Adrenal gland (tissue), 12 donors: ENCODE measurements around the gene ZNF638. TPM values are rescaled to one million over a fixed set of nuclear protein-coding genes. Genes with fewer than 3 reads are reported as not detected.

ENCODE experiments used
- DNase-seq, 7 donors: peaks; one replicate each; pipeline ENCODE4 v3.0.0-alpha.2; 2019 to 2020
- H3K27ac ChIP-seq, 5 donors: fragments of 200-600 bp; sonication (generic) in 4 of 5; 1 replicate in 3 of 5; 2 replicates in 2 of 5; pipeline versions ENCODE4 v1.5.1 to v1.8.0; 2016 to 2020; ENCODE audit warnings: mild to moderate bottlenecking in 1 of 5
- H3K27me3 ChIP-seq: fragments of 200-600 bp; 2 replicates; pipeline ENCODE4 v1.8.0; 2021
- H3K36me3 ChIP-seq, 2 donors: fragments of 200-600 bp; replicated peaks in 1 of 2; 1 replicate in 1 of 2; 2 replicates in 1 of 2; pipeline versions ENCODE4 v1.5.1 to v1.8.0; 2018 to 2022
- H3K4me1 ChIP-seq, 2 donors: fragments of 200-600 bp; replicated peaks in 1 of 2; 1 replicate in 1 of 2; 2 replicates in 1 of 2; pipeline versions ENCODE4 v1.5.1 to v1.8.0; 2018 to 2021
- H3K4me3 ChIP-seq, 4 donors: fragments of 200-600 bp; sonication (generic) in 3 of 4; one replicate each; pipeline ENCODE4 v1.5.1; 2016 to 2018
- H3K9me3 ChIP-seq, 3 donors: fragments of 200-600 bp; sonication (generic) in 1 of 3; replicated peaks in 1 of 3; 1 replicate in 2 of 3; 2 replicates in 1 of 3; pipeline versions ENCODE4 v1.5.1 to v1.8.0; 2016 to 2021
- POLR2A ChIP-seq, 2 donors: fragments of 450-650 bp; IDR thresholded peaks; one replicate each; pipeline ENCODE4 v1.6.1; 2017; ENCODE audit warnings: antibody characterized with exemption in 2 of 2, mild to moderate bottlenecking in 2 of 2, moderate library complexity in 1 of 2
- WGBS, 4 donors: extraction: QIAGEN DNeasy Blood & Tissue Kit in 2 of 4; methylation state at CpG; one replicate each; pipeline versions ENCODE4 v1.1.5 to v1.1.7; 2013 to 2017; 5-methylcytosine and 5-hydroxymethylcytosine counted together
- intact Hi-C, 2 donors: fragments of 100-400 bp; cut with DNase I; formaldehyde crosslinking; loops; one replicate each; pipeline versions ENCODE4 v1.14.1 to v1.15.0; 2022 to 2023
- polyA plus RNA-seq, 3 donors: library from polyadenylated mRNA; stranded (reverse); fragments of 200-250 nt in 2 of 3; fragments of 350-450 nt in 1 of 3; fragmentation: Illumina TruSeq in 1 of 3; extraction: RNeasy Lipid Tissue Mini Kit (QIAGEN cat#74804) in 1 of 3; gene quantifications; one replicate each; pipeline ENCODE4 v1.2.3, GENCODE V29; 2013 to 2014
- total RNA-seq, 9 donors: library from RNA; depleted of rRNA in 4 of 9; stranded (reverse); fragments of >200 nt in 4 of 9; fragments of 120-200 nt in 1 of 9; fragmentation: NEBNext Ultra II Directional in 1 of 9; extraction: Animal tissue kit (Norgen Biotek cat#: 25700) in 1 of 9; gene quantifications; one replicate each; pipeline versions ENCODE4 v1.1.0 to v1.2.4, GENCODE V29; 2013 to 2023
- TF ChIP-seq, protein P1 (sequence below), 6 experiments: fragments of 450-650 bp in 4 of 6; fragments of 200-600 bp in 2 of 6; sonication (generic) in 1 of 6; IDR thresholded peaks; 1 replicate in 5 of 6; 2 replicates in 1 of 6; pipeline versions ENCODE4 v1.5.1 to v1.8.0; 2016 to 2021; ENCODE audit warnings: antibody characterized with exemption in 6 of 6, mild to moderate bottlenecking in 2 of 6, moderate library complexity in 1 of 6
- donor health status: healthy with polysubstance abuse.
- donor health status: Bipolar disorder and iron deficiency.
- donor health status: DM: yes; HTN: yes; CAD: no.
- donor health status: DM: no; HTN: no; CAD: no.
- donor health status: DM: no; HTN: no; CAD: no.
- donor health status: DM: yes; HTN: yes; CAD: no.

The ZNF638 gene
- total and polyA plus RNA-seq, 12 donors = 60.1 to 525 (median 139) TPM

DNA sequence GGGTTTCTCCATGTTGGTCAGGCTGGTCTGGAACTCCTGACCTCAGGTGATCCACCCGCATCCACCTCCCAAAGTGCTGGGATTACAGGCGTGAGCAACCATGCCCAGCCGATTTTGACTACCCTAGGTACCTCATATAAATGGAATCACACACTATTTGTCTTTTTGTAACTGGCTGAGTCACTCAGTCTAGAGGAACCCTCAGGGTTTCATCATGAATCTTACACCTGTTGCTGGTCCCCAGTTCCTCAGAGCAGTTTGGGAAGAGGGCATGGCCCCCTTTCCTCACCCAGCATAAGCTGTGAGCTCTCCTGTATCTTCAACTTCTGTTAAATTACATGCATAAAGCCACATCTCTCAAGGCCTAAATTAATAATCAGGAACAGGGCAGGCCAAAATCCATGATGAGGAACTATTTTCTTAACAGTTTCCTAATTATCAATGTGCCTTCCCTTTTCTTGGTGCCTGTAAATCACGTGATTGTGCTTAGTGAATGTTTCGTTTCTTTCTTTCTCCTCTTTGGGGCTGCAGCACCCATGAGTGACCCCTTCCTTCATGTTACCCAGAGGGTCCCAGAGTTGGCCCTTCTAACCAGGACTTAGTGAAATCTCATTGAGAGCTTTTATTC, 142.6 kb downstream of the ZNF638 start:
- Histone ChIP-seq H3K4me1 (no peaks in the 10 kb centered on the region), H3K9me3 (no peaks in the 10 kb centered on the region), H3K36me3 (no peaks in the 10 kb centered on the region), H3K27ac (peak overlapping the region in 3 of 5 donors; percentile 20 to 46 (median 37)), H3K27me3 (no peaks in the 10 kb centered on the region), H3K4me3 (no peak overlapping the region)
- no peak for DNase-seq
- 67 to 73% (median 69%) methylated on average over 5 of the region's 5 CpGs for WGBS, 4 donors
- intact Hi-C loops = no loop called here
- TF ChIP-seq, protein P1, sequence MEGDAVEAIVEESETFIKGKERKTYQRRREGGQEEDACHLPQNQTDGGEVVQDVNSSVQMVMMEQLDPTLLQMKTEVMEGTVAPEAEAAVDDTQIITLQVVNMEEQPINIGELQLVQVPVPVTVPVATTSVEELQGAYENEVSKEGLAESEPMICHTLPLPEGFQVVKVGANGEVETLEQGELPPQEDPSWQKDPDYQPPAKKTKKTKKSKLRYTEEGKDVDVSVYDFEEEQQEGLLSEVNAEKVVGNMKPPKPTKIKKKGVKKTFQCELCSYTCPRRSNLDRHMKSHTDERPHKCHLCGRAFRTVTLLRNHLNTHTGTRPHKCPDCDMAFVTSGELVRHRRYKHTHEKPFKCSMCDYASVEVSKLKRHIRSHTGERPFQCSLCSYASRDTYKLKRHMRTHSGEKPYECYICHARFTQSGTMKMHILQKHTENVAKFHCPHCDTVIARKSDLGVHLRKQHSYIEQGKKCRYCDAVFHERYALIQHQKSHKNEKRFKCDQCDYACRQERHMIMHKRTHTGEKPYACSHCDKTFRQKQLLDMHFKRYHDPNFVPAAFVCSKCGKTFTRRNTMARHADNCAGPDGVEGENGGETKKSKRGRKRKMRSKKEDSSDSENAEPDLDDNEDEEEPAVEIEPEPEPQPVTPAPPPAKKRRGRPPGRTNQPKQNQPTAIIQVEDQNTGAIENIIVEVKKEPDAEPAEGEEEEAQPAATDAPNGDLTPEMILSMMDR (IDR thresholded peaks at IDR 0.05) = no peak
- no peak for TF ChIP-seq POLR2A (IDR thresholded peaks at IDR 0.05)

DNA sequence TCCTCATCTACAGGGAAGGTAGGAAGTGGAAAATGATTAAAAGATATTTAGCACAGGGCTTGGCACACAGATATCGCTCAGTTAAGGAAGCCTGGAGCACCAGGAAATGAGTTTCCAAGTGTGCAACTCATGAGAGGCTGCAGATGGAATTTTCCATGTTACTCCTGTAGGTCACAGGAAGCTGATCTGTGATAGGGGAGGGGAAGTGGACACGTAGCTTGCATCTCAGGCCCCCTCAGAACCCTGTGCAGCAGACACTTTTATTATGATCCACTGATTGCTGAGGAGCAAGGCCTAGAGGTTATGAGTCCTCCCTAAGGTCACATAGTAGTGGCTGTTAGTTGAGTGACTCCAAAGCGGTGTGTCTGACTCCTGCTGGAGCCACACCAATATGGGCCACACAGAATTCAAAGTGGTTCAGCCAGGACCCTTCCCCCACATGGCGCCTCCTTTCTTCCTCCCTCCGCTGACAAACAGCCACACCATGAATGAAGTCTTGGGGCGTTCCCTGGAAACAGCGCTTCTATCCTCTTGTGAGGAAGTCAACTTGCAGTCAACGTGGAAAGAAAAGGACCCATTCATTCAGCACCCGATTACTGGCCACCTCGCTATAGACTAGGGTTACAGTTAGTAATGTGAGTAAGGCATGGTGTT, 143.3 kb downstream of the ZNF638 start:
- Histone ChIP-seq H3K9me3 (no peaks in the 10 kb centered on the region), H3K4me1 (no peaks in the 10 kb centered on the region), H3K27ac (peak overlapping the region in 3 of 5 donors; percentile 20 to 46 (median 37)), H3K36me3 (no peaks in the 10 kb centered on the region), H3K27me3 (no peaks in the 10 kb centered on the region), H3K4me3 (no peak overlapping the region)
- TF ChIP-seq, protein P1 (IDR thresholded peaks at IDR 0.05) = no peak
- TF ChIP-seq POLR2A (IDR thresholded peaks at IDR 0.05) = no peak
- DNase-seq = peak in 2 of 7 donors; percentile 27 to 48
- intact Hi-C loops = no loop called here
- 65 to 83% (median 76%) methylated on average over 9 to 10 of the region's 10 CpGs for WGBS, 4 donors

DNA sequence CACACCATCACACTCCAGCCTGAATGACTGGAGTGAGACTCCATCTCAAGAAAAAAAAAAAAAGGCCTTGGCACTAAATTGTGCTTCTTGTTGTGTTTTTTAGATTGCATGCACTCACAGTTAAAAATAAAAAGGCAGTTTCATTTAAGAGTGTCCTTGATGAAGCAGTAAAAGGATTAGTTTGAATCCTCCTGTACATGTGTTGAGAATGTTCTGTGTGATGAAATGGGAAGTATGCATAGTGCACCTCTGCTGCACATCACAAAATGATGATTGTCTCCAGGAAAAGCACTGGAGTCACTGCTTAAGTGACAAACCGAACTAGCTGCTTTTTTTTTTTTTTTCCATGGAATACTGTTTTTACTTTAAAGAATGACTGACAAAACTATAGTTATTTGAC, 144.9 kb downstream of the ZNF638 start:
- Histone ChIP-seq H3K4me1 (no peaks in the 10 kb centered on the region), H3K27ac (no peak overlapping the region), H3K9me3 (no peaks in the 10 kb centered on the region), H3K4me3 (no peak overlapping the region), H3K36me3 (no peaks in the 10 kb centered on the region), H3K27me3 (no peaks in the 10 kb centered on the region)
- 31 to 70% (median 52%) methylated on average over 1 of the region's 1 CpG for WGBS, 4 donors
- TF ChIP-seq, protein P1 (IDR thresholded peaks at IDR 0.05) = no peak
- TF ChIP-seq POLR2A (IDR thresholded peaks at IDR 0.05) = no peak
- DNase-seq = no peak
- intact Hi-C loops = no loop called here

DNA sequence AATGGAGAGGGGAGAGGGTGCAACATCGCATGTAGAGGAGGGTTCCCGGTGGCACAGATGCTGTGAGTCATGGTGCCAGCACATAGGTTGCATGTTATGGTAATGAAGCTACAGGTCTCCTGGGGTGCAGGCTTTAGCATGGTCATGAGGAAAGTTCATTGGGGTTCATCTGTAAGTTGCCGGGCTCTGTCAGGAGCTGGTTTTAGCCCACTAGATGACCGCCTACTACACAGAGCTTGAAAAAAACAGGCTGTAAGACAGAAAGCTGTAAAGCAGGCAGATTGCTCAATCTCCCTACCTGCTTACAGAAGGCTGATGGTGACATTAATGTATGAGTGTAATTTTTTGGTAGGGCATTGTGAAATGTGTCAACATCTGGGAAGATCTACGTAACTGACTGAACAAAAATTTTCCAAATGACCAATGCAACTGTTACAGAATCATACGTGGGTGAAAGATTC, 145.7 kb downstream of the ZNF638 start:
- Histone ChIP-seq H3K36me3 (no peaks in the 10 kb centered on the region), H3K9me3 (no peaks in the 10 kb centered on the region), H3K4me1 (no peaks in the 10 kb centered on the region), H3K27ac (no peak overlapping the region), H3K4me3 (no peak overlapping the region), H3K27me3 (no peaks in the 10 kb centered on the region)
- 65 to 80% (median 77%) methylated on average over 6 of the region's 6 CpGs for WGBS, 4 donors
- intact Hi-C loops = no loop called here
- TF ChIP-seq, protein P1 (IDR thresholded peaks at IDR 0.05) = no peak
- TF ChIP-seq POLR2A (IDR thresholded peaks at IDR 0.05) = no peak
- DNase-seq = no peak
